Fibroblast of skin of scalp (primary cell): ENCODE measurements around the gene MPHOSPH9.
"Not testable (repeated sequence)": the region's sequence is repeated elsewhere in the genome, so short reads cannot be mapped to it uniquely, and the experiment has no call there.

Experiments used
- DNase-seq: peaks from one replicate; pipeline ENCODE4 v3.0.0-alpha.2; 2013

The MPHOSPH9 gene

GRCh38 chr12:123227581-123228258 is 5.2 kb downstream of the MPHOSPH9 start:
- no peak for DNase-seq

GRCh38 chr12:123225443-123225842 is 7.5 kb downstream of the MPHOSPH9 start:
- DNase-seq, result no peak

- peak; percentile 23 for DNase-seq
Observed at GRCh38 chr12:123223241-123223668, 9.7 kb downstream of the MPHOSPH9 start.

- not testable (repeated sequence) for DNase-seq
Observed at GRCh38 chr12:123207815-123208214, 25.1 kb downstream of the MPHOSPH9 start.

GRCh38 chr12:123206794-123207193 is 26.1 kb downstream of the MPHOSPH9 start:
- peak; percentile 6 for DNase-seq

GRCh38 chr12:123200414-123200813 is 32.5 kb downstream of the MPHOSPH9 start:
- DNase-seq, result no peak

GRCh38 chr12:123199936-123200335 is 33.0 kb downstream of the MPHOSPH9 start:
- no peak for DNase-seq

GRCh38 chr12:123187637-123188036 is 45.3 kb downstream of the MPHOSPH9 start:
- DNase-seq, result no peak

GRCh38 chr12:123180171-123180570 is 52.8 kb downstream of the MPHOSPH9 start:
- DNase-seq, result no peak

GRCh38 chr12:123171967-123172366 is 61.0 kb downstream of the MPHOSPH9 start:
- no peak for DNase-seq

GRCh38 chr12:123167329-123167728 is 65.6 kb downstream of the MPHOSPH9 start:
- no peak for DNase-seq

- DNase-seq, result no peak
Observed at GRCh38 chr12:123165537-123165936, 67.4 kb downstream of the MPHOSPH9 start.

GRCh38 chr12:123164710-123165261 is 68.2 kb downstream of the MPHOSPH9 start:
- no peak for DNase-seq

- DNase-seq, result no peak
Observed at GRCh38 chr12:123164222-123164621, 68.7 kb downstream of the MPHOSPH9 start.

GRCh38 chr12:123163227-123163626 is 69.7 kb downstream of the MPHOSPH9 start:
- no peak for DNase-seq

GRCh38 chr12:123160801-123161487 is 72.0 kb downstream of the MPHOSPH9 start:
- DNase-seq, result no peak

- DNase-seq, result no peak
Observed at GRCh38 chr12:123153906-123154305, 79.0 kb downstream of the MPHOSPH9 start.

- DNase-seq, result no peak
Observed at GRCh38 chr12:123152833-123153232, 80.1 kb downstream of the MPHOSPH9 start.

GRCh38 chr12:123151457-123152454 is 81.2 kb downstream of the MPHOSPH9 start:
- DNase-seq, result no peak

- DNase-seq, result peak; percentile 77
Observed at GRCh38 chr12:123150744-123151456, 82.0 kb downstream of the MPHOSPH9 start, which contains the start of gene PITPNM2. PITPNM2 (minus strand) TSS chr12:123151090; CDS start chr12:123034590, 116,500 bp downstream.

- no peak for DNase-seq
Observed at GRCh38 chr12:123150275-123150743, 82.6 kb downstream of the MPHOSPH9 start.
